Heart left ventricle (tissue), 16 donors: ENCODE measurements around the gene NOL4. TPM values are rescaled to one million over a fixed set of nuclear protein-coding genes. Genes with fewer than 3 reads are reported as not detected.

ENCODE experiments used
- ATAC-seq, 4 donors: fragments of 200-7000 bp; cut with Tn5 transposase; one replicate each; pipeline ENCODE4 v1.9.1; 2020 to 2022; ENCODE audit warnings: moderate library complexity in 4 of 4, mild to moderate bottlenecking in 3 of 4, moderate number of reproducible peaks in 1 of 4
- DNase-seq, 5 donors: peaks; one replicate each; pipeline ENCODE4 v3.0.0-alpha.2; 2020
- H3K27ac ChIP-seq, 12 donors: fragments of 200-600 bp; sonication (generic) in 4 of 12; one replicate each; pipeline versions ENCODE4 v1.5.0 to v1.8.0; 2016 to 2022; ENCODE audit warnings: mild to moderate bottlenecking in 2 of 12
- H3K27me3 ChIP-seq, 9 donors: fragments of 200-600 bp; sonication (generic) in 2 of 9; one replicate each; pipeline versions ENCODE4 v1.5.1 to v1.8.0; 2016 to 2022; ENCODE audit warnings: mild to moderate bottlenecking in 3 of 9
- H3K36me3 ChIP-seq, 9 donors: fragments of 200-600 bp; sonication (generic) in 2 of 9; one replicate each; pipeline versions ENCODE4 v1.5.0 to v1.8.0; 2018 to 2022; ENCODE audit warnings: mild to moderate bottlenecking in 2 of 9
- H3K4me1 ChIP-seq, 12 donors: fragments of 200-600 bp; sonication (generic) in 4 of 12; one replicate each; pipeline versions ENCODE4 v1.5.0 to v1.8.0; 2016 to 2022; ENCODE audit warnings: mild to moderate bottlenecking in 3 of 12
- H3K4me3 ChIP-seq, 12 donors: fragments of 200-600 bp; sonication (generic) in 4 of 12; one replicate each; pipeline versions ENCODE4 v1.5.0 to v1.8.0; 2017 to 2022; ENCODE audit warnings: mild to moderate bottlenecking in 9 of 12, moderate library complexity in 4 of 12
- H3K9me3 ChIP-seq, 12 donors: fragments of 200-600 bp; sonication (generic) in 4 of 12; one replicate each; pipeline versions ENCODE4 v1.5.0 to v1.8.0; 2016 to 2022; ENCODE audit warnings: mild to moderate bottlenecking in 1 of 12
- POLR2A ChIP-seq, 2 donors: fragments of 450-650 bp; IDR thresholded peaks; one replicate each; pipeline ENCODE4 v1.6.1; 2017; ENCODE audit warnings: antibody characterized with exemption in 2 of 2, mild to moderate bottlenecking in 2 of 2, moderate library complexity in 2 of 2
- WGBS, 4 donors: extraction: QIAGEN DNeasy Blood & Tissue Kit in 2 of 4; methylation state at CpG; one replicate each; pipeline versions ENCODE4 v1.1.5 to v1.1.7; 2013 to 2018; 5-methylcytosine and 5-hydroxymethylcytosine counted together
- intact Hi-C, 10 donors: fragments of 100-400 bp; cut with DNase I; formaldehyde crosslinking; loops; one replicate each; pipeline versions ENCODE4 v1.11.1 to v1.14.2; 2022
- polyA plus RNA-seq, 2 donors: library from polyadenylated mRNA; stranded (reverse); fragments of 200-250 nt; gene quantifications; one replicate each; pipeline ENCODE4 v1.2.3, GENCODE V29; 2013
- total RNA-seq, 9 donors: library from RNA; depleted of rRNA in 2 of 9; stranded (reverse); fragments of >200 nt in 2 of 9; fragmentation: NEBNext Ultra II Directional in 3 of 9; extraction: Animal tissue kit (Norgen Biotek cat#: 25700) in 3 of 9; gene quantifications; one replicate each; pipeline versions ENCODE4 v1.1.0 to v1.2.4, GENCODE V29; 2016 to 2023
- TF ChIP-seq, protein P1 (sequence below), 12 donors: fragments of 200-600 bp; sonication (generic) in 4 of 12; IDR thresholded peaks; one replicate each; pipeline versions ENCODE4 v1.5.0 to v1.8.0; 2018 to 2022; ENCODE audit warnings: antibody characterized with exemption in 12 of 12, mild to moderate bottlenecking in 5 of 12
- donor health status: ischemic (EF 13 %, LVEDD 7.1; RV severe dilation, severe dysfunction).
- donor health status: healthy with polysubstance abuse.
- donor health status: DM: no; HTN: yes; CAD: no.
- donor health status: DM: no; HTN: no; CAD: no.
- donor health status: ischemic (EF 25% LVEDD 6.9; RV normal size, moderate dysfunction).
- donor health status: ischemic (EF 25% LVEDD 5.7; RV mildly dilated, moderate dysfunction).
- donor health status: healthy.
- donor health status: DM: yes; HTN: yes; CAD: no.
- donor health status: ischemic (EF 35%, LVEDD 5.7; RV mildly dilated, moderate dysfunction).
- donor health status: nonischemic (EF 11% LVEDD 7.7; RV severe dilation, severe dysfunction).
- donor health status: DM: yes; HTN: yes; CAD: no.
- donor health status: PGD.
- donor health status: ischemic (EF 29% LVEDD 5.4; RV normal size, mild dysfunction).
- donor health status: nonischemic (EF 23%, LVEDD 6.1; RV moderate dilation, normal function).

The NOL4 gene
- total and polyA plus RNA-seq, 11 donors: 0.06 to 1.0 (median 0.12) TPM; not detected in 6

DNA sequence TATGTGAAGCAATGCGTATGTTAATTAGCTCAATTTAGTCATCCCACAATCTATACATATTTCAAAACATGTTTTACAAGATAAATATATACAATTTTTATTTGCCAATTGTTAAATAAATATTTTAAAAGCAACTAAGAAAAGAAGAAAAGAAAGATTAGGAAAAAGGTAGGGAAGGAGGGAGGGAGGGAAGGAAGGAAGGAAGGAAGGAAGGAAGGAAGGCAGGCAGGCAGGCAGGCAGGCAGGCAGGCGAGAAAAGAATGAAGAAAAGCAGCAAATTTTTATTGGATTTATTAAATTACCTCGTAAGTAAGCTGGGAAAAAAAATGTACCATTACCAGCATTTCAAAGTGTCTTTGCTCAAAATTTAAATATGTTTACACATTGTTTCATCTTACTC lies 30.5 kb downstream of the NOL4 start:
- TF ChIP-seq, protein P1, sequence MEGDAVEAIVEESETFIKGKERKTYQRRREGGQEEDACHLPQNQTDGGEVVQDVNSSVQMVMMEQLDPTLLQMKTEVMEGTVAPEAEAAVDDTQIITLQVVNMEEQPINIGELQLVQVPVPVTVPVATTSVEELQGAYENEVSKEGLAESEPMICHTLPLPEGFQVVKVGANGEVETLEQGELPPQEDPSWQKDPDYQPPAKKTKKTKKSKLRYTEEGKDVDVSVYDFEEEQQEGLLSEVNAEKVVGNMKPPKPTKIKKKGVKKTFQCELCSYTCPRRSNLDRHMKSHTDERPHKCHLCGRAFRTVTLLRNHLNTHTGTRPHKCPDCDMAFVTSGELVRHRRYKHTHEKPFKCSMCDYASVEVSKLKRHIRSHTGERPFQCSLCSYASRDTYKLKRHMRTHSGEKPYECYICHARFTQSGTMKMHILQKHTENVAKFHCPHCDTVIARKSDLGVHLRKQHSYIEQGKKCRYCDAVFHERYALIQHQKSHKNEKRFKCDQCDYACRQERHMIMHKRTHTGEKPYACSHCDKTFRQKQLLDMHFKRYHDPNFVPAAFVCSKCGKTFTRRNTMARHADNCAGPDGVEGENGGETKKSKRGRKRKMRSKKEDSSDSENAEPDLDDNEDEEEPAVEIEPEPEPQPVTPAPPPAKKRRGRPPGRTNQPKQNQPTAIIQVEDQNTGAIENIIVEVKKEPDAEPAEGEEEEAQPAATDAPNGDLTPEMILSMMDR (IDR thresholded peaks at IDR 0.05): no peak
- no peak for TF ChIP-seq POLR2A (IDR thresholded peaks at IDR 0.05)
- Histone ChIP-seq H3K36me3 (no peaks in the 10 kb centered on the region), H3K27me3 (no peaks in the 10 kb centered on the region), H3K27ac (no peak overlapping the region), H3K4me3 (no peak overlapping the region), H3K9me3 (peaks cover 0 to 6% (median 0%) of the 10 kb centered on the region in 12 donors), H3K4me1 (no peaks in the 10 kb centered on the region)
- WGBS, 4 donors: 69 to 78% (median 69%) methylated on average over 3 of the region's 3 CpGs
- DNase-seq (no peak), ATAC-seq (no peak)
- intact Hi-C loops: no loop called here

DNA sequence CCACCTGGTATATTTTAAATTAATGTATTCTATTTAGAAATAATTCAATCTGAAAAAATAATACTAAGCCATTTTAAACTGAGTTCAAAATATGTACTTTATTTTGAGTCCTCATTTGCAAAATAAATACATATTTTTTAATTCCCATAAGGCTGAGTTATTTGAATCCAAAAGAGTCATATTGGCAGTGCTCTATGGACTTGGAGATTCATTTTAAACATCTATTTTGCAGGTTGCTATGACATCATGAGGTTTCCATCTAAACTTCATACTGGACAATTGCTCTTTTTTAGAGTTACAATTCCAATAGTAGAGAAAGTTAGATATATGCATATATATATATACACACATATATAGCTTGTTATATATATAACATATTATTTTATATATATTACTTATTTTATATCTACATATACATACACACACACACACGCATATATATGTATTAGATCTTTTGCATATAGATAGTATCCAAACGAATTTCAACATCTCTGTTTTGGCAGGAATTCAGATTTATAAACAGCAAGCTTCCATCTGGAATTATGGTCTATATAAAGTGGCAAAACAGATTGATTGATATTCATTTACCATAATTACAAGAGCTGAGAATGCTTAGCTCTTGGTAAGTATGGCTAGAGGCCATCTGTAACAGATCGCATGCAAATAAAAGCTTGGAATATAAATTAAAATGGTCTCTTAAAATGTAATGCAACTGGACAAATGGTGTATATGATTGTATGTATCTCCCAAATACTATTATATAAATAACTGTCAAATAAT lies 34.9 kb downstream of the NOL4 start:
- Histone ChIP-seq H3K27ac (no peak overlapping the region), H3K4me1 (no peaks in the 10 kb centered on the region), H3K36me3 (no peaks in the 10 kb centered on the region), H3K4me3 (no peak overlapping the region), H3K9me3 (peaks cover 0 to 6% (median 0%) of the 10 kb centered on the region in 12 donors), H3K27me3 (no peaks in the 10 kb centered on the region)
- DNase-seq: no peak
- TF ChIP-seq, protein P1 (IDR thresholded peaks at IDR 0.05): no peak
- no peak for TF ChIP-seq POLR2A (IDR thresholded peaks at IDR 0.05)
- no peak for ATAC-seq
- WGBS, 4 donors: 72 to 78% (median 76%) methylated on average over 3 of the region's 3 CpGs
- intact Hi-C loops: no loop called here
